SU-DHL-6 (cell line): ENCODE data around the gene DYNLT2B.
"Not testable (repeated sequence)": the region's sequence is repeated elsewhere in the genome, so short reads cannot be mapped to it uniquely, and the experiment has no call there.

ENCODE experiments used
- H2AFZ ChIP-seq: fragments of 200-600 bp; sonication (generic); 2 replicates; pipeline ENCODE4 v1.6.1; 2014; ENCODE audit warnings: low read depth, mild to moderate bottlenecking, moderate library complexity, mixed read lengths, antibody characterized with exemption, low read length; ENCODE audit not compliant: severe bottlenecking
- H3F3A ChIP-seq: fragments of 200-600 bp; shearing (Covaris generic); 2 replicates; pipeline ENCODE4 v1.6.0; 2016; ENCODE audit warnings: antibody characterized with exemption, mild to moderate bottlenecking; ENCODE audit not compliant: insufficient read depth
- H3K27ac ChIP-seq: fragments of 200-600 bp; sonication (generic); 2 replicates; pipeline ENCODE4 v1.5.1; 2016; ENCODE audit warnings: low read depth, mild to moderate bottlenecking, low read length, moderate library complexity, mixed read lengths
- H3K27me3 ChIP-seq: fragments of 200-600 bp; sonication (generic), shearing (Covaris generic); 2 replicates; pipeline ENCODE4 v1.6.0; 2014; ENCODE audit warnings: mild to moderate bottlenecking, low read length
- H3K36me3 ChIP-seq: fragments of 200-600 bp; sonication (generic); 2 replicates; pipeline ENCODE4 v1.6.1; 2014; ENCODE audit warnings: mild to moderate bottlenecking, low read length, mixed read lengths
- H3K4me2 ChIP-seq: fragments of 300-600, 200-600 bp; shearing (Covaris generic), sonication (generic); 2 replicates; pipeline ENCODE4 v1.6.0; 2014; ENCODE audit warnings: low read length, low read depth, mild to moderate bottlenecking; ENCODE audit not compliant: poor library complexity, severe bottlenecking
- H3K4me3 ChIP-seq: fragments of 200-600 bp; sonication (generic); 2 replicates; pipeline ENCODE4 v1.5.1; 2014; ENCODE audit warnings: antibody characterized with exemption, low read length, mild to moderate bottlenecking, mixed read lengths; ENCODE audit not compliant: insufficient read depth, poor library complexity, severe bottlenecking
- H3K79me2 ChIP-seq: fragments of 200-600 bp; sonication (generic); 2 replicates; pipeline ENCODE4 v1.6.1; 2014; ENCODE audit warnings: mild to moderate bottlenecking, low read length, moderate library complexity; ENCODE audit not compliant: insufficient read depth
- H3K9ac ChIP-seq: fragments of 200-600 bp; sonication (generic); 2 replicates; pipeline ENCODE4 v1.7.0; 2014; ENCODE audit warnings: mild to moderate bottlenecking, low read length
- H3K9me2 ChIP-seq: fragments of 200-600 bp; sonication (generic); replicated peaks from 2 replicates; pipeline ENCODE4 v1.6.1; 2014; ENCODE audit warnings: low read length; ENCODE audit not compliant: insufficient read depth
- H3K9me3 ChIP-seq: fragments of 200-600 bp; sonication (generic); 2 replicates; pipeline ENCODE4 v1.6.1; 2014; ENCODE audit warnings: low read length, mixed read lengths; ENCODE audit not compliant: insufficient read depth
- H4K20me1 ChIP-seq: fragments of 200-600 bp; sonication (generic); 2 replicates; pipeline ENCODE4 v1.6.1; 2014; ENCODE audit warnings: low read depth, mild to moderate bottlenecking, antibody characterized with exemption, low read length, moderate library complexity, mixed read lengths
- CTCF ChIP-seq: fragments of 200-600 bp; sonication (generic); IDR thresholded peaks from one replicate; pipeline ENCODE4 v1.5.1; 2017; ENCODE audit warnings: antibody characterized with exemption, mild to moderate bottlenecking, low read length, moderate library complexity; ENCODE audit not compliant: insufficient read depth, poor library complexity, severe bottlenecking
- EZH2phosphoT487 ChIP-seq: fragments of 200-600 bp; sonication (generic), shearing (Covaris generic); conservative IDR thresholded peaks from 2 replicates; pipeline ENCODE4 v1.6.1; 2018; ENCODE audit warnings: mild to moderate bottlenecking, antibody characterized with exemption, low read length, moderate library complexity, mixed read lengths

Gene DYNLT2B

DNA sequence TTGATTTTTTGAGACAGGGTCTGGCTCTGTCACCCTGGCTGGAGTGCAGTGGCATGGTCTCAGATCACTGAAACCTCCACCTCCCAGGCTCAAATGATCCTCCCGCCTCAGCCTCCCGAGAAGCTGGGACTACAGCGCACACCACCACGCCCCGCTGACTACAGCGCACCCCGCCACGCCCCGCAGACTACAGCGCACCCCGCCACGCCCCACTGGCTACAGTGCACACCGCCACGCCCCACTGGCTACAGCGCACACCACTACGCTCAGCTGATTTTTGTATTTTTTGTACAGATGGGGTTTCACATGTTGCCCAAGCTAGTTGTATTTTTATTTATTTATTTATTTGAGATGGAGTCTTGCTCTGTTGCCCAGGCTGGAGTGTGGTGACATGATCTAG is 66.1 kb downstream of the DYNLT2B start:
- TF ChIP-seq EZH2phosphoT487 (no peak), CTCF (no peak)
- Histone ChIP-seq H2AFZ (no peak overlapping the region), H3K27me3 (no peaks in the 10 kb centered on the region), H3K9ac (no peak overlapping the region), H3K9me2 (no peaks in the 10 kb centered on the region), H4K20me1 (no peaks in the 10 kb centered on the region), H3K4me2 (no peak overlapping the region), H3K4me3 (no peak overlapping the region), H3K36me3 (no peaks in the 10 kb centered on the region), H3K79me2 (no peaks in the 10 kb centered on the region), H3K9me3 (no peaks in the 10 kb centered on the region), H3K27ac (no peak overlapping the region), H3F3A (no peaks in the 10 kb centered on the region)

DNA sequence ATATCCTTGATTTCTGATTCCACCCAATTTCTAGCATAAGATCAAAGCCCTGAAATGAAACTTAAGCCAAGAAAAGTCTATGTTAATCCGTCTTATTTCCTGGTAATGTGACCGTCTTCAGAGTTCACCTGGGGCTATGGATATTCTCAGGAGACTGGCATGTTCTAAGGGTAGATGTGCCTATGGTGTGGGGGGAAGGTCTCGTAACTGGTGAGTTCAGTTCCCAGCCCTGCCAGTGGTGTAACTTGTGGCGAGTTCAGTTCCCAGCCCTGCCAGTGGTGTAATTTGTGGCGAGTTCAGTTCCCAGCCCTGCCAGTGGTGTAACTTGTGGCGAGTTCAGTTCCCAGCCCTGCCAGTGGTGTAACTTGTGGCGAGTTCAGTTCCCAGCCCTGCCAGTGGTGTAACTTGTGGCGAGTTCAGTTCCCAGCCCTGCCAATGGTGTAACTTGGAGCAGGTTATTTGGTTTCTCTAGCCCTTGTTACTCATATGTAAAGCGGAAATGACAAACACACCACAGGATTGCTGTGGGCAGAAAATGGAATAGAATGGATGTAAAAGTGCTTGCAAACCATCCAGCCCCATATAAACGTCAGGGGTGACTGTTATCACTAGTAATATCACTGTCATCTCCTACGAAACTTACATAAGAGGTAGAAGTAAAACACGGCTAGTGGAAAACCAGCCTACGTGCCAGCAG is 71.3 kb downstream of the DYNLT2B start:
- no peak overlapping the region for H3K4me2 ChIP-seq
- H3K27me3 ChIP-seq: no peaks in the 10 kb centered on the region
- H3K36me3 ChIP-seq: no peaks in the 10 kb centered on the region
- H3F3A ChIP-seq: no peaks in the 10 kb centered on the region
- H3K9me3 ChIP-seq: no peaks in the 10 kb centered on the region
- no peak overlapping the region for H2AFZ ChIP-seq
- no peak overlapping the region for H3K4me3 ChIP-seq
- no peak overlapping the region for H3K9ac ChIP-seq
- H4K20me1 ChIP-seq: no peaks in the 10 kb centered on the region
- H3K9me2 ChIP-seq: no peaks in the 10 kb centered on the region
- no peak overlapping the region for H3K27ac ChIP-seq
- no peaks in the 10 kb centered on the region for H3K79me2 ChIP-seq
- no peak for TF ChIP-seq EZH2phosphoT487
- no peak for TF ChIP-seq CTCF

GRCh38 chr3:196244166-196244565 is 73.9 kb downstream of the DYNLT2B start:
- not testable (repeated sequence) for H3K4me3 ChIP-seq, H4K20me1 ChIP-seq, H3F3A ChIP-seq, H3K27ac ChIP-seq, H3K4me2 ChIP-seq, H3K9ac ChIP-seq, H3K79me2 ChIP-seq, H2AFZ ChIP-seq, H3K27me3 ChIP-seq, H3K36me3 ChIP-seq, H3K9me2 ChIP-seq, H3K9me3 ChIP-seq

DNA sequence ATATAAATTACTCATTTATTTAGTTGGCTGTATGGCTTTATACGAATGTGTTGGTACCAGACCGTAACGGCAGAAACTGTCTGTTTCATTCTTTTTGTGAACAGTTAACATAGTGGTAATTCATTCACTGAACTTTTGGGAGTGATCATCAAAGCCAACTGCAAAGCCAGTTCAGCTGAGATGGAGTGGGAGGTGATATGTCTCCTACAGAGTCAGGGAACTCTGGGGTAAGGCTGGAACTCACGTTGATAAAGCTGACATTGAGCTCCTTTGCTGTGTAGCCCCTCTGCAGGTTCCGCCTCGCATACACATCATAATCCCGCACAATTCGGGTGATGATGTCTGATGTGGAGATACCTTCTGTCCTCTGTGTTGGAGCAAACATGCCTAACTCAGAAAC is 76.3 kb downstream of the DYNLT2B start:
- no peaks in the 10 kb centered on the region for H3F3A ChIP-seq
- H3K9me2 ChIP-seq: no peaks in the 10 kb centered on the region
- no peaks in the 10 kb centered on the region for H4K20me1 ChIP-seq
- no peak overlapping the region for H3K9ac ChIP-seq
- H3K4me2 ChIP-seq: no peak overlapping the region
- H3K27ac ChIP-seq: no peak overlapping the region
- no peaks in the 10 kb centered on the region for H3K27me3 ChIP-seq
- H3K36me3 ChIP-seq: no peaks in the 10 kb centered on the region
- H3K4me3 ChIP-seq: no peak overlapping the region
- H3K79me2 ChIP-seq: no peaks in the 10 kb centered on the region
- no peaks in the 10 kb centered on the region for H3K9me3 ChIP-seq
- TF ChIP-seq CTCF (no peak), EZH2phosphoT487 (no peak)
- H2AFZ ChIP-seq: no peak overlapping the region
